Retina (tissue), 1 donor: ENCODE data around the gene FBXO27.
"Not testable (repeated sequence)": the region's sequence is repeated elsewhere in the genome, so short reads cannot be mapped to it uniquely, and the experiment has no call there.

ENCODE experiments used
- DNase-seq: peaks from one replicate; pipeline ENCODE4 v3.0.0-alpha.2; 2016

The FBXO27 gene

DNA sequence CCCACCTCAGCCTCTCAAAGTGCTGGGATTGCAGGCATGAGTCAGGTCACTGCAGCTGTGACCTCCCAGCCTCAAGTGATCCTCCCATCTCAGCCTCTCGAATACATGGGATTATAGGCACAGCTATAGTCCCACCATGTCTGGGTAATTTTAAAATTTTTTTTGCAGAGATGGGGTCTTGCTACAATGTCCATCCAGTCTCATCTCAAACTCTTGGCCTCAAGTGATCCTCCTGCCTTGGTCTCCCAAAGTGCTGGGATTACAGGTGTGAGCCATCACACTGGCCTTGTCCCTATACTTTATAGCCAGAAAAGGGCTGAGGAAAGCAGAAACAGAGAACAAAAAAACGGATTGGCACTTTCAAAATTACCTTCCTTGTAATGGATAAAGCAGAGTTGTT lies 4.8 kb upstream of the FBXO27 start:
- no peak for DNase-seq

DNA sequence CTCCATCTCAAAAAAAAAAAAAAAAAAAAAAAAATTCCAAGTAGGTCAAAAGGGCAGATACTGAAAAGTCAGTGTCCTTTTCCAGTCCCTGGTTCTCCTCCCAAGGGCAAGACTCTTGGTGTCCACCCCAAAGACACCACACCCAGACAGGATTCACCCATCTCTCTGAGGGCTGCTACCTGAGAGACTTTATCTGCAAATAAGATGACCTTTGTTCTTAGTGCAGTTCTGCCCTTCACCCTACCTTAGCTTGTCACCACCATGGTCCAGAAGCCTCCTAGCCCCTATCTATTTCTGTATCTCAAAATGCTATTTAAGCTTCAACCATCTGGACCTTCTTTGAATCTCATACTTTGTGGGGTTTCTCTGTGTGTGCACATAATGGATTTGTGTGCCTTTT lies 4.2 kb upstream of the FBXO27 start:
- no peak for DNase-seq

GRCh38 chr19:39031368-39032062 lies 834 bp downstream of the FBXO27 start:
- DNase-seq: peak; percentile 85

- DNase-seq: peak; percentile 4
Observed at GRCh38 chr19:39030854-39031367, 1.4 kb downstream of the FBXO27 start.

GRCh38 chr19:39024875-39025641 lies 7.3 kb downstream of the FBXO27 start:
- no peak for DNase-seq

DNA sequence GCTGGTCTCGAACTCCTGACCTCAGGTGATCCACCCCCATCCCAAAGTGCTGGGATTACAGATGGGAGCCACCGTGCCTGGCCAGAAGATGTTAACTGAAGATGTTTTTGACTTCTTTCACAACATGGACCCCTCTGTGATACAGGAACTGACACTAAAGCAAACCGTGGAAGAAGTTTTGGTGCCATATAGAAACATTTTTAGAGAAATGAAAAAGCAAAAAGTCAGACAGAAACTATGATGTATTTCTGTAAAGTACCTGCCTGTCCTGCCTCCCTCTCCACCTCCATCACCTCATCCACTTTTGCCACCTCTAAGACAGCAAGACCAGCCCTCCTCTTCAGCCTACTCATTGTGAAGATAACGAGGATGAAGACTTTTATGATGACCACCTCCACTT lies 11.3 kb downstream of the FBXO27 start:
- DNase-seq: no peak

DNA sequence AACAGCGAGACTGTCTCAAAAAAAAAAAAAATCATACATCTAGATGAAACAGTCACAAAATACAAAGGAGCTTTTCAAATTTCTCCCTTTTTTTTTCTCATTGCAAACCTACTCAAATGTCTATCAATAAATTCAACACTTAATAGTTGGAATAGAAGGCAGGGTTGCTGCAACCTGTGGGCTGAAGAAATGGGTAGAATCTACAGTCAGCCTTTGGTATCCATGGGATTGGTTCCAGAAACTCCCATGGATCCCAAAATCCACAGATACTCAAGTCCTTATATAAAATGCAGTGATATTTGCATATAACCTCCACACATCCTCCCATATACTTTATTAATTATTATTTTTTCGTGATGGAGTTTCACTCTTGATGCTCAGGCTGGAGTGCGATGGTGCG lies 14.7 kb downstream of the FBXO27 start:
- no peak for DNase-seq

DNA sequence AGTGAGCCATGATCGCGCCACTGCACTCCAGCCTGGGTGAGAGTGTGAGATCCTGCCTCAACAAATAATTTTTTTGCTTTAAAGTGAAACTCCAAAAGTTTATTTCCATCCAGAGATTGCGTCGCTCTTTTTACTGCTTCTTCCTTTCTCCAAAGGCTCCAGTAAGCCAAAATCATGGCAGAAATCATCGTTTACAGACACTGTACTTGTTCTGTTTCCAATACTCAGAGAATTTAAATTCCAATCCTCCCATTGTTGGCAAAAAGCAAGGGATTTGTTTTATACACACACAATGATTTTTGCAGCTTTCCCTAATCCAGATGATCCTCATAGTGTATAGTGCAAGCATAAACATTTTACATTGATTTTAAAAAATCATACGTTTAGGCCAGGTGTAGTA lies 15.3 kb downstream of the FBXO27 start:
- DNase-seq: no peak

DNA sequence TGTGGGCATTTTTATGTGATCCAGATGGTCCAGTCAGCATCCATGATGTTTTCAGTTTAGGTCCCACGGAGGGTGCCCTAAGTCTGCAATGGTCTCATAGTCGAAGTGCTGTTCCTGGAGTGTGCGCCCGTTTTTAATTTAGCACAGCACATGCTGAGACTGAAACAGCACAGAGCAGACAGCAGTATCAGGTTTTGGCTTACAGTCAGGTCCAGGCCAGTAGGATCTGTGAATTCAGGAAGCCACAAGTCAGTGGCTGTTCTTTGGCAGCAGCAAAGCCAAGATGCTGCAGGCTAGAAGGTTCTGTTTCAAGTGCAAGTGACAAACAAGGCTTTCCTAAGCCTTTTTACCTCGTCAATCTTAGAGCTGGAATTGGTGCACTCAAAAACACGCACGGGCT lies 18.3 kb downstream of the FBXO27 start:
- DNase-seq: no peak

DNA sequence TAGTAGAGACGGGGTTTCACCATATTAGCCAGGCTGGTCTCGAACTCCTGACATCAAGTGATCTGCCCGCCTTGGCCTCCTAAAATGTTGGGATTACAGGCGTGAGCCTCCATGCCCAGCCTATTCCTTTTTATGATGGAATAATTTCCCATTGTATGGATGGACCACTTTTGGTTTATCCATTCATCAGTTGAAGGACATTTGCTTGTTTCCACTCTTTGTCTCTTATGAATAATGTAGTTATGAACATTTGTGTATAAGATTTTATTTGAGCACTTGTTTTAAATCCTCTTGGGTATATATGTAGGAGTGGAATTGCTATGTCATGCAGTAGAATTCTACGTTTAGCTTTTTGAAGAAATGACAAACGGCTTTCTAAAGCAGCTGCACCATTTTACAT lies 23.3 kb downstream of the FBXO27 start:
- DNase-seq: no peak

- DNase-seq: no peak
Observed at GRCh38 chr19:39008137-39008536, 24.2 kb downstream of the FBXO27 start.

GRCh38 chr19:39007096-39007495 lies 25.3 kb downstream of the FBXO27 start:
- no peak for DNase-seq

GRCh38 chr19:39004403-39004802 lies 27.9 kb downstream of the FBXO27 start:
- no peak for DNase-seq

- DNase-seq: no peak
Observed at GRCh38 chr19:39003796-39004195, 28.6 kb downstream of the FBXO27 start.

GRCh38 chr19:39003188-39003587 lies 29.2 kb downstream of the FBXO27 start:
- DNase-seq: no peak

DNA sequence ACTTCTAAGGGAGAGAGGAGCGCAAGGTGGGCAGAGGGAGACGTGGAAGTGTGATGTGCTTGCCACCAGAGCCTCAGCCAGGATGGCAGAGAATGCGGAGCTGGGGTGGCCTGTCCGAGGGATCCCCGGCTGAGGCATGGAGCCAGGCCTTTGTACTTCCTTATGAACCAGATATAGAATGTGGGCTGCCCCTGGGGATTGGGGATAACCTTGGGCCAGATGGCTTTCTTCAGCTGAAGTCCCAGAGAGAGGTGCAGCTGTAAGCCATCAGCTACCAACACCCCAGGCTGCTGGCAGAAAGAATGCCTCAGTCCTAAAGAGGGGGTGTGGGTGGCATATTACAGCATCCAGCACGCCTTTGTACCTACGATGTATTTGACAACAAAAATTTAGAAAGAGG lies 31.3 kb downstream of the FBXO27 start:
- DNase-seq: no peak

DNA sequence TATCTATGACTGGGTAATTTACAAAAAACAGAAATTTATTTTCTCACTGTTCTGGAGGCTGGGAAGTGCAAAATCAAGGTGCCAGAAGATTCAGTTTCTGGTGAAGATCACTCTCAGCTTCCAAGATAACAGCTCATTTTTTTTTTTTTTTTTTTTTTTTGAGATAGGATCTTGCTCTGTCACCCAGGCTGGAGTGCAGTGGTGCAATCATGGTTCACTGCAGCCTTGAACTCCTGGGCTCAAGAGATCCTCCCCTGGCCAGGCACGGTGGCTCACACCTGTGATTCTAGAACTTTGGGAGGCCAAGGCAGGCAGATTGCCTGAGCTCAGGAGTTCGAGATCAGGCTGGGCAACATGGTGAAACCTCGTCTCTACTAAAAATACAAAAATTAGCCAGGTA lies 34.8 kb downstream of the FBXO27 start:
- not testable (repeated sequence) for DNase-seq

DNA sequence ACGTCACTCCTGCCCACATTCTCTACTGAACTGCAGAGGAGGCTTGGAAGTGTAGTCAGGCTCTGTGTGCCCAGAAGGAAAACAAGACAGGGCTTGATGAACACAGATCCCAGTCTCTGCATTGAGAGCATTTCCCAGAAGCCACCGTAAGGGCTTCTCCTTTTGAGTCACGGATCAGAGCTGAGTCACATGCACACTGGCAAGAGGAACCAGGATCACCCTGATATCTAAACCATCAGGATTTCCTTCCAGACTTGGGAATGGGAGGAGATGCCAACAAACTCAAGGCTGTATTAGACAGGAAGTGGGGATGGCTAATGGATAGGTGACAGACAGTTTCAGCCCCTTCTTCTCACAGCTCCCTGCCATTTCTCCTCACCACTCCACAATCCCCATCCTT lies 39.1 kb downstream of the FBXO27 start:
- DNase-seq: no peak

GRCh38 chr19:38990949-38991697 lies 41.2 kb downstream of the FBXO27 start:
- DNase-seq: no peak

DNA sequence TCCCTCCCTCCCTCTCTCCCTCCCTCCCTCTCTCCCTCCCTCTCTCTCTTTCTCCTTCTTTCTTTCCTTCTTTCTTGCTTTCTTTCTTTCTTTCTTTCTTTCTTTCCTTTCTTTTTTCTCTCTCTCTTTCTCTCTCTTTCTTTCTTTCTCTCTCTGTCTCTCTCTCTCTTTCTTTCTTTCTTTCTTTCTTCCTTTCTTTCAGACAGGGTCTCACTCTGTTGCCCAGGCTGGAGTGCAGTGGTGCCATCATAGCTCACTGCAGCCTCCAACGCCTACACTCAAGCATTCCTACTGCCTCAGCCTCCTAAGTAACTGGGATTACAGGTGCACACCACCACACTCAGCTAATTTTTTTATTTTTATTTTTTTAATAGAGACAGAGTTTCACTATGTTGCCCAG lies 42.7 kb downstream of the FBXO27 start:
- not testable (repeated sequence) for DNase-seq

- DNase-seq: peak; percentile 62
Observed at GRCh38 chr19:38989066-38989605, 43.2 kb downstream of the FBXO27 start.

DNA sequence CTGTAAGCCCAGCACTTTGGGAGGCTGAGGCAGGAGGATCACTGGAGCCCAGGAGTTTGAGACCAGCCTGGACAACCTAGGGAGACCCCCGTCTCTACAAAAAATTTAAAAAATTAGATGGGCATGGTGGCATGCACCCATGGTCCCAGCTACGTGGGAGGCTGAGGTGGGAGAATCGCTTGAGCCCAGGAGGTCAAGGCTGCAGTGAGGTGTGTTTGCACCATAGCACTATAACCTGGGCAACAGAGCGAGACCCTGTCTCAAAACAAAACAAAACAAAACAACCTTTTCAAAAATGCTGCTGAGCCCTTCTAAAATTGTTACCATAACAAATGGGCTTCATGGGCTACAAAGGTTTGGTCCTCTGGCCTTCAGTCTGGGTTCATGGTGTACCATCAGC lies 43.7 kb downstream of the FBXO27 start:
- DNase-seq: not testable (repeated sequence)

DNA sequence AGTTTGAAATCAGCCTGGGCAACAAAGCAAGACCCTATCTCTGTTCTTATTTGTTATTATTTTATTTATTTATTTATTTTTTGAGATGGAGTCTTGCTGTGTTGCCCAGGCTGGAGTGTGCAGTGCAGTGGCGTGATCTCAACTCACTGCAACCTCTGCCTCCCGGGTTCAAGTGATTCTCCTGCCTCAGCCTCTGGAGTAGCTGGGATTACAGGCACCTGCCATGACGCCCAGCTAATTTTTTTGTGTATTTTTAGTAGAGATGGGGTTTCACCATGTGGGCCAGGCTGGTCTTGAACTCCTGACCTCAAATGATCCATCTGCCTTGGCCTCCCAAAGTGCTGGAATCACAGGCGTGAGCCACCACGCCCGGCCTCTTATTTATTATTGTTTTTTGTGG lies 44.6 kb downstream of the FBXO27 start:
- not testable (repeated sequence) for DNase-seq
